ENCODE measurements around the gene TMEM108. TPM values are rescaled to one million over a fixed set of nuclear protein-coding genes. Genes with fewer than 3 reads are reported as not detected.
A peak's percentile ranks its signal among the peaks of the same experiment; 100 is the strongest.

The TMEM108 gene
- polyA plus RNA-seq, 1 of the 3 experiments (the other 2 are of a cell fraction) = 8.6 TPM

GRCh38 chr3:133258358-133258757, 220.2 kb downstream of the TMEM108 start:
- no peak overlapping the region for H3K9ac ChIP-seq
- WGBS (ENCODE audit: low lambda C conversion rate) = 17% methylated on average over 1 of the region's 1 CpG
- peaks cover 17 to 21% of the 10 kb centered on the region in 2 experiments; a peak in 3 of 4 replicates for H3K4me1 ChIP-seq (ENCODE audit: control insufficient read depth in 1 of 2, insufficient read depth in 2 of 2, low read depth in 1 of 2, low read length in 1 of 2)
- peaks cover 29% of the 10 kb centered on the region for H3F3A ChIP-seq (replicated peaks; ENCODE audit: insufficient read depth)
- peak overlapping the region; percentile 47 to 65; a peak in 3 of 4 replicates for H3K27ac ChIP-seq (ENCODE audit: low read depth in 2 of 2, low read length in 1 of 2)
- no peak for DNase-seq
- no peak overlapping the region for H2AFZ ChIP-seq (ENCODE audit: low read depth)
- H3K9me2 ChIP-seq = no peaks in the 10 kb centered on the region
- ChIA-PET POLR2A (no interaction called here), CTCF (interaction anchor here (0.9 to 1.5 kb wide), 4 partner anchors 9 to 527 kb away, joined by 3 to 4 read pairs (median 4); no protein-coding TSS in a partner anchor)
- no peaks in the 10 kb centered on the region; the same call in 1 of the 2 replicates for H3K79me2 ChIP-seq (ENCODE audit: insufficient read depth)
- H3K9me3 ChIP-seq = 0 out of 2 replicates have a peak, but pooled peaks cover 4% of the 10 kb centered on the region
- no peak overlapping the region for H3K4me3 ChIP-seq (ENCODE audit: low read depth in 2 of 2, low read length in 1 of 2)
- H3K36me3 ChIP-seq (replicated peaks in 1 of 2; ENCODE audit: control insufficient read depth in 1 of 2, insufficient read depth in 2 of 2, low read length in 1 of 2) = peaks cover 0 to 3% of the 10 kb centered on the region in 2 experiments
- TF ChIP-seq PBX3 (IDR thresholded peaks at IDR 0.05) = peak; percentile 48
- no peak for TF ChIP-seq RAD21 (IDR thresholded peaks at IDR 0.05; ENCODE audit: low read length)
- TF ChIP-seq EP300 (IDR thresholded peaks at IDR 0.05; ENCODE audit: borderline replicate concordance in 1 of 2, low read depth in 1 of 2, low read length in 1 of 2) = peak in 1 of 2 experiments; percentile 47; a peak in 1 of 4 replicates
- no peak for TF ChIP-seq GABPA (IDR thresholded peaks at IDR 0.05; ENCODE audit: low read depth)
- peak; percentile 65; the same call in 1 of the 2 replicates for TF ChIP-seq TCF12 (IDR thresholded peaks at IDR 0.05)
- TF ChIP-seq MAX (IDR thresholded peaks at IDR 0.05; ENCODE audit: low read depth) = 0 out of 2 replicates have a peak, but pooled peaks have one; percentile 10
- TF ChIP-seq FOSL2 (IDR thresholded peaks at IDR 0.05; ENCODE audit: borderline replicate concordance, low read depth) = peak; percentile 33; the same call in 1 of the 2 replicates
- TF ChIP-seq NFIC (IDR thresholded peaks at IDR 0.05; ENCODE audit: borderline replicate concordance) = peak; percentile 23; the same call in 1 of the 2 replicates
- peak overlapping the region; percentile 60 for H3K4me2 ChIP-seq
- no peaks in the 10 kb centered on the region for H4K20me1 ChIP-seq (ENCODE audit: insufficient read depth)
- no peaks in the 10 kb centered on the region for H3K27me3 ChIP-seq (ENCODE audit: insufficient read depth)

- Histone ChIP-seq H3F3A (replicated peaks; ENCODE audit: insufficient read depth) (peaks cover 32% of the 10 kb centered on the region), H3K9me3 (0 out of 2 replicates have a peak, but pooled peaks cover 4% of the 10 kb centered on the region), H2AFZ (ENCODE audit: low read depth) (no peak overlapping the region), H3K4me3 (ENCODE audit: low read depth in 2 of 2, low read length in 1 of 2) (no peak overlapping the region), H4K20me1 (ENCODE audit: insufficient read depth) (no peaks in the 10 kb centered on the region), H3K36me3 (replicated peaks in 1 of 2; ENCODE audit: control insufficient read depth in 1 of 2, insufficient read depth in 2 of 2, low read length in 1 of 2) (peaks cover 0 to under 1% of the 10 kb centered on the region in 2 experiments), H3K27ac (ENCODE audit: low read depth in 2 of 2, low read length in 1 of 2) (no peak overlapping the region; a peak in 1 of 4 replicates), H3K9ac (no peak overlapping the region), H3K79me2 (ENCODE audit: insufficient read depth) (no peaks in the 10 kb centered on the region; the same call in 1 of the 2 replicates), H3K4me1 (ENCODE audit: control insufficient read depth in 1 of 2, insufficient read depth in 2 of 2, low read depth in 1 of 2, low read length in 1 of 2) (peaks cover 21 to 33% of the 10 kb centered on the region in 2 experiments; a peak in 3 of 4 replicates), H3K4me2 (no peak overlapping the region), H3K27me3 (ENCODE audit: insufficient read depth) (no peaks in the 10 kb centered on the region), H3K9me2 (no peaks in the 10 kb centered on the region)
- ChIA-PET CTCF (interaction anchor here (1.4 kb wide), 1 partner anchor 218 kb away, joined by 5 read pairs; no protein-coding TSS in a partner anchor), POLR2A (no interaction called here)
- DNase-seq = no peak
- 93% methylated on average over 4 of the region's 4 CpGs for WGBS (ENCODE audit: low lambda C conversion rate)
- TF ChIP-seq GABPA (IDR thresholded peaks at IDR 0.05; ENCODE audit: low read depth) (no peak), USF1 (IDR thresholded peaks at IDR 0.05; ENCODE audit: borderline replicate concordance, low read depth) (no peak), TEAD4 (IDR thresholded peaks at IDR 0.05; ENCODE audit: borderline replicate concordance, insufficient read depth) (no peak), NRF1 (IDR thresholded peaks at IDR 0.05; ENCODE audit: low read depth, low read length) (no peak), CTCF (IDR thresholded peaks at IDR 0.05) (no peak), CHD2 (IDR thresholded peaks at IDR 0.05; ENCODE audit: low read length, partially characterized antibody) (no peak), ELF1 (IDR thresholded peaks at IDR 0.05) (no peak), YY1 (IDR thresholded peaks at IDR 0.05; ENCODE audit: low read depth) (no peak), EP300 (IDR thresholded peaks at IDR 0.05; ENCODE audit: borderline replicate concordance in 1 of 2, low read depth in 1 of 2, low read length in 1 of 2) (no peak), REST (IDR thresholded peaks at IDR 0.05; ENCODE audit: low read depth, low read length) (no peak), FOXM1 (IDR thresholded peaks at IDR 0.05; ENCODE audit: low read depth) (no peak), RAD21 (IDR thresholded peaks at IDR 0.05; ENCODE audit: low read length) (no peak), RCOR1 (IDR thresholded peaks at IDR 0.05; ENCODE audit: low read length) (no peak), RXRA (IDR thresholded peaks at IDR 0.05; ENCODE audit: borderline replicate concordance, low read depth) (no peak), SIN3A (IDR thresholded peaks at IDR 0.05; ENCODE audit: borderline replicate concordance, low read depth, low read length) (no peak), SMC3 (IDR thresholded peaks at IDR 0.05; ENCODE audit: low read depth, low read length) (no peak)
These were observed 221.6 kb downstream of the TMEM108 start for GRCh38 chr3:133259767-133260166.

Data from SK-N-SH (cell line).